HG03095 (cell line): ENCODE measurements around the gene SLC35G2.
"Not testable (repeated sequence)": the region's sequence is repeated elsewhere in the genome, so short reads cannot be mapped to it uniquely, and the experiment has no call there.

ENCODE experiments used
- ATAC-seq: cut with Tn5 transposase; IDR thresholded peaks from one replicate; pipeline ENCODE4 v1.9.1; 2021; ENCODE audit warnings: moderate library complexity; ENCODE audit not compliant: unreplicated experiment

The SLC35G2 gene

DNA sequence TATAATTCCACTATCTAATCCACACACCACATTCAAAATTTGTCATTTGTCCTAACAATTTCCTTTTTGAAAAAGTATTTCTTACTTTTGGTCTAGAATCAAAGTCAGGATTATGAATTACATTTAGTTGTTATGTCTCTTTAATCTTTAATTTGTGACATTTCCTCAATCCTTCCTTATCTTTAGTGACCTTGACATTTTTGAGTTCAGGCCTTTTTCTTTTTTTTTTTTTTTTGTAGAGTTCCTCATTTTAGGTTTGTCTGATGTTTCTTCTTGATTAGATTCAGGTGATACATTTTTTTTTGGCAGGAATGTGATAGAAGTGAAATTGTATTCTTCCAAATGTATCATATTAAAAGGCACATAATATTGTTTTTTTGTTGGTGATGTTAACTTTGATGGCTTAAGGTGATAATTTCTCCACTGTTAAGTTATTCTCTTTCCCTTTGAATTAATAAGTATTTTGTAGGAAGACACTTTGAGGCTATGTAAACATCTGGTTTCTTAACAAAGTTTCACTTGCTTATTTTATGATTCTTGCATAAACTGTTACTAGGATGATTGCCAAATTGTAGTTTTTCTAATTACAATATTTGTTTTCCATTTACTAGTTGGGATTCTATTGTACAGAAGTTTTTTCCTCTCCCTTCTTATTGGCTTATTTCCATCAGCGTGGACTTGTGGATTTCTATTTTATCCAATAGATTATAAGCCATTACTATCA is 16.3 kb downstream of the SLC35G2 start:
- no peak for ATAC-seq

DNA sequence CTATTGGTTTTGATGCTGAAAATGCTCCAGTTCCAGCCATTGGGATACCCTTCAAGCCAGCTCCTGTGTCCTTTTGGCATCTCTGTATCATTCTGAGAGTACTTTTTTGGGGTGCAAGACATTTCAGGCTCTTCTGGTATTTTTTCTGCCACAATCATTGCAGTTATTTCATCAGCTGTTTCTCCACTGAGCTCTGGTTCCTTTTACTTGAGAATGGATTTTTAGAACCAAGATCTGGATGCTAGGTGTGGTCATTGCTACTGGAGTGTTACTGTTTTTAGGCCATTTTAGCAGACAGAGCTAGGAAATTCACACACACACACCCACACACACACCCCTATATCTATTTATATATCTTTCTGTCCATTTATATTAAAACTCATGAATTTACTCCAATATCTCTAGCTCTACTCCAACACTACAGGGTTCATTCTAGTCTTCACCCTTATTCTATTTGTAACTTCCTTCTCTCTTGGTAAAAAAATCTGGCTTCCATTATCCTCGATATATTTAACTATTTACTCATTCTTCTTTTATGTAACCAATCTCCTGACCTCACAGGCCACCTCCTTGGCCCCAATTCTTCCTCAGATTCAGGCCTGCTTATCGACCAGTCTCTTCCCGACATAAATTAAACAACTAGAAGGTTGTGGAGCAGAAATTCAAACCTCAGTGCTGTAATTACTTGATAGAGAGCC is 17.0 kb downstream of the SLC35G2 start:
- no peak for ATAC-seq

DNA sequence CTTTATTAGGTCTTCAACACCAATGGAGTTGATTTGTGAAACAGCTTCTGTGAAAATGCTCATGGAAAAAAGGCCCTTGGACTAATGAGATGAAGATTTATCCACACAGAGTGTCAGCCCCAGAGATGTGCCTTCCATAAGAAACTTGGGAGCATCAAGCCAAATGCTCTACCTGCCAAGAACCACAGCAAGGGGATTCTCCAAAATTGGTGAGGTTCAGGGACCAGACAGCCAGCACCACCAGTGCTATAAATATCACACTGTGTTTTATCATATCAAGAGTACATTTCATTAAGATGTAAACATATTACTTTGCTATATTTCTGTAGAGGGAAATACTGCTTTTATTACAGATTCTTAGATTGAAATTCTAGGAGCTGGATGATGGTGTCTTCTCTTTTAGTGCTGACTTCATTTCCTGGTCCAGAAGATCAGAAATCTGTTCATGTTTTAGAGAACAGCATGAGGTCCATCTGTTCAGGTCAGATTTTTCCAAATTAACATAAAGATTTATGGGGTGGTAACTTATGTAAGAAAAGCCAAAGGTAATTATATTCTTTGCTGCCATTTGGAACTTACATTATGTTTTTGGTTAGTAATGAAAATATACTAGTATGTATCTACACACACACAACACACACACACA is 17.7 kb downstream of the SLC35G2 start:
- ATAC-seq = no peak

DNA sequence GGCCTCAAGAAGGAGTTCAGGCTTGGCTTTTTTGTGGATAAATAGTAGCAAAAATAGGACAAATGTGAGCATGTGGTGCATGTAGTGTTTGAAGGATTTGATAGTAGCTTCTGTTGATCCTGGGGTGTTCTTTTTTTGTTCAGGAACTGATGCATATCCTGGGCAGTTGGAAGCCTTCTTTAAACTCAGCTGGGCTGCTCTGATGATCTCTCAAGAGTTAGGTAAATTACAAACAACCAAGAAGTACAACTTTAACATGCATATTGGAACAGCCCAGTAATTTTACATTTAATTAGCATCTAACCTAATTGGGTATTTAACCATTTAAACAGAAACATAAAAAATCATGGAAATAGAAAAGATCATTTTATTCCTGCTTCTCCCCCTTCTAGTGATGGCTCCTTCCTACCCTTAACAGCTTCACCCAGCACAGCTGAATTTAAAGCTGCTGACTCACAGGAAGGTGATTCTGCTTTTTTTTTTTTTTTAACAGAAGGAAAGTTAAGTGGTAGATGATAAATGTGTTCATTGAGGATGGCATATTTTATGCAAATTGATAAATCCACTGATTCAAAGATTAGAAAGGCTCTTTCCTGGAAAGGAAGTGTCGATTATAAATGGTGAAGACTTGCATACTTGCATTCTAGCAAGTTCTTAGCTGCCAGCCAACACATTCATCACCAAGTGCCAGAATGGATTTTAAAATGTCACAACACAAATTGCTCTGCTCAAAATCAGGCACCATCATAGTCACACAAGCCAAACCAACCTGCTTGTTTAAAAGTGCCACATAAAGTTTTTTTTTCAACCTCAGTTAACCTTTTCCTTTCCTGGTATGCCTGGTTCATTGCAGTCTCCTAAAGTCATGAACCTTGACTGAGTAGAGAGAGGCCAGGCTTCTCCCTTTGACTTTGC is 20.0 kb downstream of the SLC35G2 start:
- no peak for ATAC-seq

DNA sequence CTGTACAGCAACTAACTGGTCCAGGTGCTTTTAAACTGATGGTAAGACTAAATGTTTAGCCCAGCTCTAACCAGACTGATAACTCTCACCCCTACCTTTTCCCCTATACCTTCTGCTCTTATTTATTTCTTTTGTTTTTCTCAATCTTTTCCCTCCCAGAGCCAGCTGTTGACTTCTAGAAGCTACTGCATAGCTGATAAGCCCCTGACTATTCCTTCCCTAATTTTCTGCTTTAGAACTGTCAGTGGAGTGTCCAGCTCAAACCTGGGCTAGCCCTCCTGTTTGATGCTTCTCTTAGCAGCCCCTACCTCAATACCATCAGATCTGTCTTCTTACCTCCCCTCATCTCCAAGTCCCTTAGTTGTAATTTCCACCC is 20.6 kb downstream of the SLC35G2 start:
- no peak for ATAC-seq

DNA sequence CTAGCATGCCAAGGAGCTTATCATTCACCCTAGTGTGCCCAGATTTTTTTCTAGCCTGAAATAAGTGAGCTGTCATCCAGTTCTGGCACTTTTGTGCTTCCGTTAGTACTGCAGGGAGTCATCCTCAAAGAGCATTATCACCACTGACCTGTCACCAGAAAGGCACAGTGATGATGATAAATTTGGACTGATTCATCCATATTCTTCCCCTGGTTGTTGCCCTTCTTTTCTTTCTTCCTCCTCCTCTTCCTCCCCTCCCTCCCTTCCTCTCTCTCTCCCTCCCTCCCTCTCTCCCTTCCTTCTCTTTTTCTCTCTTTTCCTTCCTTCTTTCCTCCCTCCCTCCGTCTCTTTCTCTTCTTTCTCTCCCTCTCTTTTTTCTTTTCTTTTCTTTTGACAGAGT is 21.3 kb downstream of the SLC35G2 start:
- no peak for ATAC-seq

DNA sequence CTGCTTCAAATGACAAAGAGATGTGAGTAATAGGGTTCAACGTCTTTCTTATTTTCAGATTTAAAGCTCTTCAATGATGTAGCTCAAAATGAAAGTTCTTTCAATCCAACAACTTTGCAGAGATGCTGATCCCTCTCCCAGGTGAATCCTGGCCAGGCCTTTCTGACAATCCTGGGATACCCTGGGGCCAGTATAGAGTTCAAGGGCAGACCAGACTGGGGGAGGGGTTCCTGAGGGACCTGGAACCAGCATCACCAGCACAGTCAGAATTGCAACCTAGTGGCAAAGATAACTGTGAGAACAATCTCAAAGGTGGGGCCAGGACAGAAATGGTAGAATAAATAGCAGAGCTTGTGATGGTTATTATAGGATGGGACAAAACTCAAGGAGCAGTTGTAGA is 23.4 kb downstream of the SLC35G2 start:
- no peak for ATAC-seq

- no peak for ATAC-seq
Measured at GRCh38 chr3:136844724-136845123, 25.8 kb downstream of the SLC35G2 start.

- no peak for ATAC-seq
Measured at GRCh38 chr3:136852180-136852579, 33.3 kb downstream of the SLC35G2 start.

GRCh38 chr3:136856665-136857064 is 37.7 kb downstream of the SLC35G2 start:
- ATAC-seq = no peak

DNA sequence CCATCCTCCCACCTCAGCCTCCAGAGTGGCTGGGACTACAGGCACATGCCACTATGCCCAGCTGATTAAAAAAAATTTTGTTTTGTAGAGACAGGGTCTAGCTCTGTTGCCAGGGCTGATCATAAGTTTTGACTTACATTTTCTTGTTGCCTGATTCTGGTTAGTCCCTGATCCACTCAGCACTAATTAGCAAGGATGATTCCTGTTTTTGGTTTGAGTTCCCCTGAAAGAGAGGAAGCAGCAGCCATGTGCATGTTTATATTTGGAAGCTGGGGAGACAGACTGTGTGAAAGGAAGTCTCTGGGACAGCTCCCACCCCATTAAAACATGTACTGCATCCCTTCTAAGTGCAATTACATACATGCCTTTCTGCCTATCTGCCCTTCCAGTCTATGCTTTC is 39.5 kb downstream of the SLC35G2 start:
- no peak for ATAC-seq

- ATAC-seq = no peak
Measured at GRCh38 chr3:136860541-136860940, 41.6 kb downstream of the SLC35G2 start.

DNA sequence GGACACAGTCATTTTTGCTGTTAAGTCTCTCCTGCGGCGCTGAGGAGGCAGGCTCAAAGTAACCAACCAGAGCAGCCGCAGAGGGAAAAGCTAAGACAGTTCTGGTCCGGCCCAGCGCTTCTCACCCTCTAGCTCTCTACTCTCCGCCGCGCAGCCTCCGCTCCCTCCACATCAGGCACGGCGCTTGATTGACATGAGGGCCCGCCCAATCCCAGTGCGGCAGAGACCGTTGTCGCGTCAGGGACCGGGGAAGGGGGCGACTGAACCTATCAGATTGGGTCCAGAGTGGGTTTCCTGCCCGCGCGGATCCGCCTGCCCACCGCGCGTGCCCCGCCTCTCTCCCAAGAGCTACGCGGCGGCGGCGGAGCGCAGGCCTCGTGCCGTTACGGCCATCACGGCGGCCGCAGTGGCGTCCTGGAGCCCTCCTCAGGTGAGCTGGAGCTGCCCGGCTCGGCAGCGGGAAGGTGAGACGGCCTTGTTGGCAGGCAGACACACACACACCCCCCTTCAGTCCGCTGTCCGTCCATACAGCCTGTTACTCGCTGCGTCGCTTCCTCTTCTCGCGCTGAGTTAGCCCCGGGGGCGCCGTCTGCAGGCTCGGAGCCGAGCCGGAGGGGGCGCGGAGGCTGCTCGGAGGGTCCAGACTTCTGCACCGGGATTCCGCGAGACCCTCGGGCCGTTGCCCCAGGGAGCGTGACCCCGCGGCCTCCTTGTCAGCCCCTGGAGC is 43.1 kb downstream of the SLC35G2 start, which contains the start of gene NCK1:
Gene NCK1, plus strand, starts transcription at position 319 of the 727 bp plus-strand sequence. CDS start 65,794 bp downstream, outside the sequence.
- ATAC-seq = peak; percentile 94

DNA sequence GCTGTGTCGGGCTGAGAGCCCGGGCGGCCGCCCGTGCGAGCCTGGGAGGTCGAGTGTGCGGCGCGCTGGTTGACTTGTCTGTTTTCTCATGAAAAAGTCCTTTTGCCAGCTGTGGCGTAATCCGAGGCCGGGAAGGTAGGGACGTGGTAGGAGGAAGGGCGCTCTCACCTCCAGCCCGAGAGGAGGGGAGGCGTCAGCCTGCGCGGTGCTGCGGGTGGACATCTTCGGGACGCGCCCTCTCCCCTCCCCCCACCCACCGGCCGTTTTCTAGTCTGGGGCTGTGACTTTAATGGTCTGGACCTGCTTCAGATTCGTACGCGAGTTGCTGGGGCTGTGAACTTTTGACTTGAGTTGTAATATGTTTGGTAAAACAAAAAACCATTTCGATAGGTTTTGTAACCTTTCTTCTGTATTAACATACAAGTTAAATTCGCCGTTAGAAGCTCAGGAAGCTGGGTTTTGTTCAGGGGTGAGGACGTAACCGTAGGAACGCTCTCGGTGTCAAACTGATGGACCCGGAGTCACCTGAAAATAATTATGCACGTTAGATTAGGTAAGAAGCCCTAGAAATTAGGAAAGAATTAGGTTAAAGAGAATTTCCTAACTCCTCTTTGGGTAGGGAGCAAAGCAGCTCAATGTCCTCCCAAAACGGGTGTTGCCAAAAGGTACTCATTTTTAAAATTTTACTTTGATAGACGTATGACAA is 43.8 kb downstream of the SLC35G2 start:
- peak; percentile 12 for ATAC-seq

GRCh38 chr3:136869282-136869681 is 50.4 kb downstream of the SLC35G2 start:
- ATAC-seq = no peak

- not testable (repeated sequence) for ATAC-seq
Measured at GRCh38 chr3:136872258-136872657, 53.3 kb downstream of the SLC35G2 start.

- not testable (repeated sequence) for ATAC-seq
Measured at GRCh38 chr3:136879510-136879909, 60.6 kb downstream of the SLC35G2 start.

GRCh38 chr3:136882571-136882970 is 63.6 kb downstream of the SLC35G2 start:
- ATAC-seq = no peak

- no peak for ATAC-seq
Measured at GRCh38 chr3:136883967-136884720, 65.2 kb downstream of the SLC35G2 start.
